Right atrium auricular region (tissue), 2 donors: ENCODE measurements around the gene ELMO1. TPM values are rescaled to one million over a fixed set of nuclear protein-coding genes. Genes with fewer than 3 reads are reported as not detected.

Experiments
- DNase-seq: peaks from one replicate; pipeline ENCODE4 v3.0.0-alpha.2; 2019; ENCODE audit warnings: low spot score
- H3K27ac ChIP-seq, 2 donors: fragments of 200-600 bp; sonication (generic); 1 replicate in 1 of 2; 2 replicates in 1 of 2; pipeline ENCODE4 v1.5.1; 2016 to 2019
- H3K27me3 ChIP-seq, 2 donors: fragments of 200-600 bp; sonication (generic); one replicate each; pipeline versions ENCODE4 v1.5.1 to v1.6.0; 2017 to 2019
- H3K36me3 ChIP-seq: fragments of 200-600 bp; sonication (generic); one replicate; pipeline ENCODE4 v1.5.1; 2016
- H3K4me1 ChIP-seq, 2 donors: fragments of 200-600 bp; sonication (generic); one replicate each; pipeline versions ENCODE4 v1.5.1 to v1.6.0; 2017 to 2019
- H3K4me3 ChIP-seq, 2 donors: fragments of 200-600 bp; sonication (generic); 1 replicate in 1 of 2; 2 replicates in 1 of 2; pipeline ENCODE4 v1.5.1; 2017 to 2019; ENCODE audit warnings: mild to moderate bottlenecking in 1 of 2, moderate library complexity in 1 of 2
- H3K9me3 ChIP-seq, 2 donors: fragments of 200-600 bp; sonication (generic); one replicate each; pipeline ENCODE4 v1.5.1; 2019
- total RNA-seq, 2 donors: library from RNA; depleted of rRNA; stranded (reverse); fragments of >200 nt; gene quantifications; one replicate each; pipeline ENCODE4 v1.1.0, GENCODE V29; 2016
- TF ChIP-seq, protein P1 (sequence below), 2 donors: fragments of 200-600 bp; sonication (generic); IDR thresholded peaks; one replicate each; pipeline ENCODE4 v1.5.1; 2019; ENCODE audit warnings: antibody characterized with exemption in 2 of 2

ELMO1 gene
- total RNA-seq, 2 donors from 2014 or later: 24.4 to 45.1 TPM

DNA sequence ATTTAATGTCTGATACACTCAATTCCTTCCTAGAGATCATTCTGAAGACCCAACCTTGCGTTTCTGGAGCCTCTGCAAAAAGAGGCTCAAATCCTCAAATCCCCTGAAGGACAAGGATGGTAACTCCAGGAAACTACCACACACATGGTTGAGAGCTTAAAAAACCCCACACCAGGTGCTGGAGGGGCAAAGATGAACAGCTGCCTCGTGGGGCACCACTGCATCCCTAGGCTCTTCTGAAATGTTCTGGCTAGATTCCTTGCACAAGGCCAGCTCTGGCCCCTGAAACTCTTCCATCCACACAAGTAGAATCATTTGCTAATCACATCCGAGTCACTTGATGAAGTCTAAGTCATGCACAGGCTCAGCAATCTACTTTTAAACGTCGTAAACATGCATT is 286.6 kb downstream of the ELMO1 start:
- Histone ChIP-seq H3K36me3 (no peaks in the 10 kb centered on the region), H3K9me3 (peaks cover 0 to 5% of the 10 kb centered on the region in 2 donors), H3K4me1 (no peaks in the 10 kb centered on the region), H3K4me3 (no peak overlapping the region), H3K27ac (no peak overlapping the region), H3K27me3 (no peaks in the 10 kb centered on the region)
- TF ChIP-seq, protein P1, sequence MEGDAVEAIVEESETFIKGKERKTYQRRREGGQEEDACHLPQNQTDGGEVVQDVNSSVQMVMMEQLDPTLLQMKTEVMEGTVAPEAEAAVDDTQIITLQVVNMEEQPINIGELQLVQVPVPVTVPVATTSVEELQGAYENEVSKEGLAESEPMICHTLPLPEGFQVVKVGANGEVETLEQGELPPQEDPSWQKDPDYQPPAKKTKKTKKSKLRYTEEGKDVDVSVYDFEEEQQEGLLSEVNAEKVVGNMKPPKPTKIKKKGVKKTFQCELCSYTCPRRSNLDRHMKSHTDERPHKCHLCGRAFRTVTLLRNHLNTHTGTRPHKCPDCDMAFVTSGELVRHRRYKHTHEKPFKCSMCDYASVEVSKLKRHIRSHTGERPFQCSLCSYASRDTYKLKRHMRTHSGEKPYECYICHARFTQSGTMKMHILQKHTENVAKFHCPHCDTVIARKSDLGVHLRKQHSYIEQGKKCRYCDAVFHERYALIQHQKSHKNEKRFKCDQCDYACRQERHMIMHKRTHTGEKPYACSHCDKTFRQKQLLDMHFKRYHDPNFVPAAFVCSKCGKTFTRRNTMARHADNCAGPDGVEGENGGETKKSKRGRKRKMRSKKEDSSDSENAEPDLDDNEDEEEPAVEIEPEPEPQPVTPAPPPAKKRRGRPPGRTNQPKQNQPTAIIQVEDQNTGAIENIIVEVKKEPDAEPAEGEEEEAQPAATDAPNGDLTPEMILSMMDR (IDR thresholded peaks at IDR 0.05): no peak
- no peak for DNase-seq

DNA sequence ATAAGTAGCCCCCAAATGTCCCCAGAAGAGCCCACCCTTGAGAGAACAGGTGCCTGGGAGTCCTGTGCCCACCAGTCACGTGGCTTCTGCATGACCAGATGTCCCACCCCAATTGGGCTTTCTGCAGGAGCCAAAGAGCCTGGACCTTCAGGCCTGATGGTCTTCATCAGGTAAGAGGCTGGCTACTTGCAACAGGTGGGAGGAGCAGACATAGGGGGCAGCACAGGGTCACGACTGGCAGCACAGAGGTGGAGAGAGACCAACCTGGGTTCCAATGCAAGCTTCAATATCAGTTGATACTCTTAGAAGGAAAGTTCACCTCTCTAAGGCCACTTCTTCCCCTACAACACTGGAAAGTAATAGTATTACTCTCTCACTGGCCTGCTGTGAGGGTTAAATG is 288.0 kb downstream of the ELMO1 start:
- TF ChIP-seq, protein P1 (IDR thresholded peaks at IDR 0.05): no peak
- Histone ChIP-seq H3K4me1 (no peaks in the 10 kb centered on the region), H3K27me3 (no peaks in the 10 kb centered on the region), H3K9me3 (peaks cover 0 to 5% of the 10 kb centered on the region in 2 donors), H3K27ac (no peak overlapping the region), H3K36me3 (no peaks in the 10 kb centered on the region), H3K4me3 (no peak overlapping the region)
- DNase-seq: no peak

DNA sequence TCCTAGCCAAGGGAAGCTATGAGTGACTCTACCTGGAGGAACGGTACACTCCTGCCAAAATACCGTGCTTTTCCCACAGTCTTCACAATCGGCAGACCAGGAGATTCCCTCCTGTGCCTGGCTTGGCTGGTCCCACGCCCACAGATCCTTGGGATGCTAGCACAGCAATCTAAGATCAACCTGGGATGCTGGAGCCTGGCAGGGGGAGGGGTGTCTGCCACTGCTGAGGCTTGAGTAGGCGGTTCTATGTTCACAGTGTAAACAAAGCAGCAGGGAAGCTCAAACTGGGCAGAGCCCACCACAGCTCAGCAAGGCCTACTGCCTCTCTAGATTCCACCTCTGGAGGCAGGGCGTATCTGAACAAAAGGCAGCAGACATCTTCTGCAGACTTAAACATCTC is 295.3 kb downstream of the ELMO1 start:
- no peak for DNase-seq
- H3K4me1 ChIP-seq: peaks cover 0 to 14% of the 10 kb centered on the region in 2 donors
- peaks cover 8% of the 10 kb centered on the region for H3K36me3 ChIP-seq
- no peak overlapping the region for H3K4me3 ChIP-seq
- H3K27ac ChIP-seq: no peak overlapping the region
- TF ChIP-seq, protein P1 (IDR thresholded peaks at IDR 0.05): no peak
- no peaks in the 10 kb centered on the region for H3K27me3 ChIP-seq
- H3K9me3 ChIP-seq: no peaks in the 10 kb centered on the region

DNA sequence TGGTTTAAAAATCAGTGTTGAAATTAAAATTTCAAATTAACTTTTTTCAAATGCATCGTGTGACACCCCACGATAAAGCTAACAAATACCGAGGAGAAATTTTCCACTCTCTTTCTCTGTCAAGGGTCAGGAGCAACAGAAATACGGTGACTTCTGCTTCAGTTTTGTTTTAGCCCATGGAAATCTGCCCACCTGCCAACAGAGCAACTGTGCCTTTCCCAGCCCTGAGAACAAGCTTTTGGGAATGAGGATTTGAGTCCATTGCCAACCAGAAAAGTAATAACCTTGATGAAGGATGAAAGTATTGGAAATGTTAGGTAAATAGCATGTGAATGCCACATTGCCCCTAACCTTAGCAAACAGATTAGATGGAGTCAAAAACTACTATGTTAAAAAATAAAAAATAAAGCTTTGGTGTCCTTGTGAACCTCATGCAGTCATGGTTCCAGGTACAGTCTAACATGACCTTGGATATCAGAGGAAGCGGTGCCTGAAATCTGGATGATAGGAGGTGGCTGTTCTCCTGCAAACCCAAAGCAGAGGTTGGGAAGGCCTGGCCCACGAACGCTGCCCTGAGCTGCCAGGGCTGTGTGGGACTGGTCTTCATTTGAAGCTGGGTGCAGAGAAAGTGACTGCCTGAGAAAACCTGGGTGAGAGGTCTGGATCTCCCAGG is 296.8 kb downstream of the ELMO1 start:
- Histone ChIP-seq H3K4me1 (peaks cover 0 to 14% of the 10 kb centered on the region in 2 donors), H3K36me3 (peaks cover 8% of the 10 kb centered on the region), H3K27me3 (no peaks in the 10 kb centered on the region), H3K27ac (no peak overlapping the region), H3K9me3 (no peaks in the 10 kb centered on the region), H3K4me3 (no peak overlapping the region)
- TF ChIP-seq, protein P1 (IDR thresholded peaks at IDR 0.05): no peak
- no peak for DNase-seq

DNA sequence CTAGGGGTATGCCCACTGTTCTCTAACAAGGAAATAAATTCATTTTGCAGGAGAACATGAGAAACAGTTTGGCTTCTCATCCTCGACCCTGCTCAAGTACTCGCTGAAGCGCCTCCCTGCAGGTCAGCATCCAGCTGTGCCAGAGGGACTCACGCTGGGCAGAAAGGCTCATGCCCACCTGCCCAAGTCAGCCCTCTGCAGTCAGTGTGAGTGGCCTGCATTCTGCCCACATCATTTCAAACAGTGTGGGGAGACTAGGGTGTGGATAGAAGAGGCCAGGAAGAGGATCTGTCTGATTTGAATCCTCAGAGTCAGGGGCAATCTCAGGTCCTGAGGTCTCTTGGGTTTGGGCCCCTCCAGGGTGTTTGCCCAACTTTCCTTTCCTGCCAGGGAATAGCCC is 297.8 kb downstream of the ELMO1 start:
- Histone ChIP-seq H3K4me1 (peaks cover 0 to 14% of the 10 kb centered on the region in 2 donors), H3K27ac (no peak overlapping the region), H3K9me3 (no peaks in the 10 kb centered on the region), H3K36me3 (peaks cover 8% of the 10 kb centered on the region), H3K27me3 (no peaks in the 10 kb centered on the region), H3K4me3 (no peak overlapping the region)
- DNase-seq: no peak
- TF ChIP-seq, protein P1 (IDR thresholded peaks at IDR 0.05): no peak

DNA sequence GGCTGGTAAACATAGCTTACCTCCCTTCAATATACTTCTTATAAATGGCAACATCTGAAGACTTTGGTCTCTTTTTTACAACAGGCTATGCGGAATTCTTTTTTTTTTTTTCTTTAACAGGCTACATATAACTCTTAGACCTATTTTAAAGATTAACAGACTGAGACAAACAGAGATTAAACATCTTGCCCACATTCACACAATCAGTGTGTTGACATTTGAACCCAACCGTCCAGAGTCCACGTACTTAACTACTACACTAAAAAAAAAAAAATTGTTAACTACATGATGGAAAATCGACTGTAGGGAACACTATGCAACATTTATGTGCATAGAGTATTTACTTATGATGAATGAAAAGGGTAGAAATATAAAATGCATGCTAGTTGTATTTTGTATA is 298.5 kb downstream of the ELMO1 start:
- TF ChIP-seq, protein P1 (IDR thresholded peaks at IDR 0.05): no peak
- no peaks in the 10 kb centered on the region for H3K27me3 ChIP-seq
- no peak overlapping the region for H3K27ac ChIP-seq
- DNase-seq: no peak
- peaks cover 8% of the 10 kb centered on the region for H3K36me3 ChIP-seq
- no peak overlapping the region for H3K4me3 ChIP-seq
- no peaks in the 10 kb centered on the region for H3K9me3 ChIP-seq
- H3K4me1 ChIP-seq: peaks cover 0 to 14% of the 10 kb centered on the region in 2 donors
